Natural killer cell (primary cell): Measurements from ENCODE around the gene FAIM2. TPM values are rescaled to one million over a fixed set of nuclear protein-coding genes. Genes with fewer than 3 reads are reported as not detected.

Source experiments
- ATAC-seq, 3 donors: fragments of 150-1000 bp in 2 of 3; fragments of 200-7000 bp in 1 of 3; cut with Tn5 transposase; 1 replicate in 1 of 3; 2 replicates in 2 of 3; pipeline ENCODE4 v1.10.0; 2021; ENCODE audit warnings: mild to moderate bottlenecking in 2 of 3, moderate library complexity in 2 of 3
- DNase-seq, 2 donors: peaks; one replicate each; pipeline versions ENCODE4 v3.0.0 to v3.0.0-alpha.2; 2013 to 2021; ENCODE audit warnings: mixed read lengths in 1 of 2
- H3K27ac ChIP-seq: one replicate; pipeline ENCODE4 v1.5.1; 2013; ENCODE audit warnings: mild to moderate bottlenecking, low read length
- H3K27me3 ChIP-seq: one replicate; pipeline ENCODE4 v1.6.1; 2013; ENCODE audit warnings: low read length; ENCODE audit not compliant: control insufficient read depth, insufficient read depth
- H3K36me3 ChIP-seq: one replicate; pipeline ENCODE4 v1.6.1; 2013; ENCODE audit warnings: low read length; ENCODE audit not compliant: control insufficient read depth, insufficient read depth
- H3K4me1 ChIP-seq: one replicate; pipeline ENCODE4 v1.6.1; 2013; ENCODE audit warnings: low read length; ENCODE audit not compliant: control insufficient read depth, insufficient read depth
- H3K4me3 ChIP-seq: one replicate; pipeline ENCODE4 v1.5.1; 2013; ENCODE audit warnings: low read length
- H3K9me3 ChIP-seq: one replicate; pipeline ENCODE4 v1.6.1; 2013; ENCODE audit warnings: low read length; ENCODE audit not compliant: control insufficient read depth, insufficient read depth
- H3K27ac Mint-ChIP-seq, 2 donors: one replicate each; pipeline ENCODE4 v1.8.0; 2022; ENCODE audit warnings: mild to moderate bottlenecking in 2 of 2, mixed read lengths in 2 of 2, moderate library complexity in 1 of 2
- H3K27me3 Mint-ChIP-seq, 2 donors: one replicate each; pipeline ENCODE4 v1.8.0; 2022; ENCODE audit warnings: low read depth in 2 of 2, mixed read lengths in 2 of 2
- H3K36me3 Mint-ChIP-seq: one replicate; pipeline ENCODE4 v1.8.0; 2022; ENCODE audit warnings: mixed read lengths
- H3K4me1 Mint-ChIP-seq, 2 donors: one replicate each; pipeline ENCODE4 v1.8.0; 2022; ENCODE audit warnings: mixed read lengths in 2 of 2
- H3K4me3 Mint-ChIP-seq: one replicate; pipeline ENCODE4 v1.8.0; 2022; ENCODE audit warnings: mild to moderate bottlenecking, moderate library complexity, mixed read lengths
- H3K9me3 Mint-ChIP-seq, 2 donors: one replicate each; pipeline ENCODE4 v1.8.0; 2022; ENCODE audit warnings: mixed read lengths in 2 of 2
- CTCF ChIP-seq: fragments of 200-600 bp; IDR thresholded peaks from one replicate; pipeline ENCODE4 v1.8.0; 2022; ENCODE audit warnings: antibody characterized with exemption
- WGBS: methylation state at CpG from one replicate; pipeline ENCODE4 v1.1.7; 2013; ENCODE audit warnings: missing lambda C conversion rate; ENCODE audit not compliant: insufficient coverage; 5-methylcytosine and 5-hydroxymethylcytosine counted together
- intact Hi-C: fragments of 100-400 bp; cut with micrococcal nuclease; formaldehyde crosslinking; loops from one replicate; pipeline ENCODE4 v1.14.2; 2022
- total RNA-seq, 4 donors: library from RNA; stranded (reverse); fragments of 120-200 nt in 1 of 4; gene quantifications; one replicate each; pipeline versions ENCODE4 v1.2.3 to v1.2.4, GENCODE V29; 2013 to 2022

The FAIM2 gene
- total RNA-seq, 3 donors from 2014 or later (not counting 1 experiment from before 2014, with no cell fraction given) = 0.09 to 0.57 TPM; not detected in 1

GRCh38 chr12:49892732-49893317 is 10.9 kb downstream of the FAIM2 start:
- no peaks in the 10 kb centered on the region for H3K9me3 Mint-ChIP-seq
- H3K4me3 ChIP-seq = no peak overlapping the region
- no peaks in the 10 kb centered on the region for H3K36me3 Mint-ChIP-seq
- H3K36me3 ChIP-seq = no peaks in the 10 kb centered on the region
- DNase-seq (no peak), ATAC-seq (no peak)
- H3K27me3 ChIP-seq = no peaks in the 10 kb centered on the region
- 67% methylated on average over 3 of the region's 3 CpGs for whole genome bisulfite sequencing
- no peak overlapping the region for H3K4me3 Mint-ChIP-seq
- no peak overlapping the region for H3K27ac ChIP-seq
- intact Hi-C loops = no loop called here
- no peaks in the 10 kb centered on the region for H3K4me1 Mint-ChIP-seq
- H3K27ac Mint-ChIP-seq = no peak overlapping the region
- peaks cover 6 to 11% of the 10 kb centered on the region in 2 donors for H3K27me3 Mint-ChIP-seq
- no peak for TF ChIP-seq CTCF
- no peaks in the 10 kb centered on the region for H3K9me3 ChIP-seq
- H3K4me1 ChIP-seq = no peaks in the 10 kb centered on the region

- Histone ChIP-seq H3K9me3 (no peaks in the 10 kb centered on the region), H3K27me3 (no peaks in the 10 kb centered on the region), H3K36me3 (no peaks in the 10 kb centered on the region), H3K4me3 (no peak overlapping the region), H3K4me1 (no peaks in the 10 kb centered on the region), H3K27ac (no peak overlapping the region)
- Mint-ChIP-seq H3K9me3 (no peaks in the 10 kb centered on the region), H3K36me3 (no peaks in the 10 kb centered on the region), H3K27me3 (peaks cover 6 to 11% of the 10 kb centered on the region in 2 donors), H3K27ac (no peak overlapping the region), H3K4me1 (no peaks in the 10 kb centered on the region), H3K4me3 (no peak overlapping the region)
- DNase-seq (no peak), ATAC-seq (no peak)
- no peak for TF ChIP-seq CTCF
- intact Hi-C loops = no loop called here
- 89% methylated on average over 10 of the region's 10 CpGs for WGBS
These were observed 11.5 kb downstream of the FAIM2 start for GRCh38 chr12:49892084-49892731.

- ATAC-seq = no peak
These were observed 12.2 kb downstream of the FAIM2 start for GRCh38 chr12:49891476-49891875.

More at GRCh38 chr12:49891476-49891875, 12.2 kb downstream of the FAIM2 start:
- H3K4me1 Mint-ChIP-seq = no peaks in the 10 kb centered on the region
- no peaks in the 10 kb centered on the region for H3K36me3 ChIP-seq
- peaks cover 6 to 14% of the 10 kb centered on the region in 2 donors for H3K27me3 Mint-ChIP-seq
- no peak for DNase-seq
- no peaks in the 10 kb centered on the region for H3K27me3 ChIP-seq
- H3K4me3 ChIP-seq = no peak overlapping the region
- no peak for TF ChIP-seq CTCF
- intact Hi-C loops = no loop called here
- no peaks in the 10 kb centered on the region for H3K4me1 ChIP-seq
- H3K27ac ChIP-seq = no peak overlapping the region
- H3K9me3 Mint-ChIP-seq = no peaks in the 10 kb centered on the region
- H3K4me3 Mint-ChIP-seq = no peak overlapping the region
- H3K9me3 ChIP-seq = no peaks in the 10 kb centered on the region
- no peak overlapping the region for H3K27ac Mint-ChIP-seq
- WGBS = 83% methylated on average over 6 of the region's 6 CpGs
- H3K36me3 Mint-ChIP-seq = no peaks in the 10 kb centered on the region
